ENCODE data around the gene RFC2. TPM values are rescaled to one million over a fixed set of nuclear protein-coding genes. Genes with fewer than 3 reads are reported as not detected.
A peak's percentile ranks its signal among the peaks of the same experiment; 100 is the strongest.

Gene RFC2
- total RNA-seq, 1 experiment from 2014 or later = 75.6 TPM

GRCh38 chr7:74252893-74253292, 1.3 kb downstream of the RFC2 start:
- BruUV-seq (replicated peaks) = no TSS peak
- POLR2A ChIA-PET = no interaction called here
- H2AFZ ChIP-seq (ENCODE audit: low read depth, low read length, poor library complexity, severe bottlenecking) = no peak overlapping the region
- CTCF ChIA-PET = interaction anchor here (1.1 kb wide), 1 partner anchor 47 kb away, joined by 5 read pairs; no protein-coding TSS in a partner anchor
- intact Hi-C loops (cut with micrococcal nuclease) = no loop called here
- H3K4me3 ChIP-seq (replicated peaks in 1 of 2; ENCODE audit: low read depth in 1 of 2, low read length in 2 of 2) = peak overlapping the region; percentile 92 to 98
- no peaks in the 10 kb centered on the region for H4K20me1 ChIP-seq (ENCODE audit: insufficient read depth)
- H3K9me3 ChIP-seq (ENCODE audit: control insufficient read depth in 1 of 2, insufficient read depth in 1 of 2, low read depth in 1 of 2, low read length in 2 of 2) = no peaks in the 10 kb centered on the region
- peaks cover 7 to 22% of the 10 kb centered on the region in 2 experiments; a peak in 3 of 4 replicates for H3K4me1 ChIP-seq (ENCODE audit: control insufficient read depth in 1 of 2, insufficient read depth in 2 of 2, low read length in 2 of 2)
- H3K9ac ChIP-seq (ENCODE audit: low read length) = peak overlapping the region; percentile 94
- peaks cover 61% of the 10 kb centered on the region for H3K79me2 ChIP-seq (ENCODE audit: insufficient read depth, low read length)
- peaks cover 23 to 36% of the 10 kb centered on the region in 2 experiments for H3K36me3 ChIP-seq (ENCODE audit: control insufficient read depth in 1 of 2, insufficient read depth in 2 of 2, low read length in 2 of 2)
- H3K9me2 ChIP-seq (ENCODE audit: insufficient read depth) = no peaks in the 10 kb centered on the region
- no peaks in the 10 kb centered on the region for H3K27me3 ChIP-seq (ENCODE audit: insufficient read depth, low read length)
- H3K27ac ChIP-seq (ENCODE audit: low read depth, low read length) = peak overlapping the region; percentile 84; the same call in 1 of the 2 replicates
- RAD21 ChIA-PET (ENCODE audit: low non-redundant PET in 1 of 2, low total read pairs in 2 of 2, uncharacterized antibody in 2 of 2, unreplicated experiment in 2 of 2) = no interaction called here
- peak overlapping the region; percentile 82 for H3K4me2 ChIP-seq (ENCODE audit: low read length)
- TF ChIP-seq POLR2A (IDR thresholded peaks at IDR 0.05; ENCODE audit: borderline replicate concordance, extremely low read depth, insufficient read depth, insufficient read length) (no peak), TCF7L2 (IDR thresholded peaks at IDR 0.05; ENCODE audit: borderline replicate concordance, extremely low read depth, insufficient read depth, insufficient read length) (no peak), EZH2phosphoT487 (IDR thresholded peaks at IDR 0.05; ENCODE audit: borderline replicate concordance) (no peak), MAX (IDR thresholded peaks at IDR 0.05) (no peak), ATF3 (IDR thresholded peaks at IDR 0.05) (no peak), FOSL1 (IDR thresholded peaks at IDR 0.05; ENCODE audit: low read depth) (no peak), SIN3A (IDR thresholded peaks at IDR 0.05; ENCODE audit: low read depth) (no peak), JUND (IDR thresholded peaks at IDR 0.05) (no peak), EGR1 (IDR thresholded peaks at IDR 0.05; ENCODE audit: low read depth) (no peak), SRF (IDR thresholded peaks at IDR 0.05; ENCODE audit: low read depth) (no peak), ZNF274 (IDR thresholded peaks at IDR 0.05; ENCODE audit: low read depth, low read length) (no peak), CEBPB (IDR thresholded peaks at IDR 0.05; ENCODE audit: low read depth) (no peak), RAD21 (IDR thresholded peaks at IDR 0.05; ENCODE audit: low read depth) (no peak), REST (IDR thresholded peaks at IDR 0.05; ENCODE audit: low read depth) (no peak), CBX3 (IDR thresholded peaks at IDR 0.05; ENCODE audit: low read depth) (no peak), ZBTB33 (IDR thresholded peaks at IDR 0.05; ENCODE audit: extremely low read depth, insufficient replicate concordance, low read length) (no peak), CTCF (IDR thresholded peaks at IDR 0.05 in 2 of 3, conservative IDR thresholded peaks at IDR 0.05 in 1 of 3; ENCODE audit: borderline replicate concordance in 1 of 3, insufficient read depth in 1 of 3, low read depth in 2 of 3, low read length in 2 of 3) (no peak), ZFX (IDR thresholded peaks at IDR 0.05) (no peak), POLR2AphosphoS5 (IDR thresholded peaks at IDR 0.05; ENCODE audit: low read depth, low read length) (no peak)
- no peak for DNase-seq (ENCODE audit: low read depth, low spot score)
- no peak for ATAC-seq
